ENCODE results near the gene SUFU. TPM values are rescaled to one million over a fixed set of nuclear protein-coding genes. Genes with fewer than 3 reads are reported as not detected.

Gene SUFU
- total and polyA plus RNA-seq, 2 of the 8 experiments (the other 6 are each of a cell fraction or from before 2014, with no cell fraction given): 7.0 to 10.8 TPM

GRCh38 chr10:102565793-102566192, 62.0 kb downstream of the SUFU start (continued):
- 0 out of 2 replicates have a peak, but pooled peaks have one; percentile 43 for TF ChIP-seq TCF12 (IDR thresholded peaks at IDR 0.05; ENCODE audit: low read depth, low read length)
- peak; percentile 77; the same call in 1 of the 2 replicates for TF ChIP-seq POLR2AphosphoS5 (IDR thresholded peaks at IDR 0.05; ENCODE audit: low read depth, low read length)
- TF ChIP-seq BRCA1 (IDR thresholded peaks at IDR 0.05; ENCODE audit: low read depth, low read length): no peak
- TF ChIP-seq HDAC6 (IDR thresholded peaks at IDR 0.05; ENCODE audit: low read depth, low read length): no peak
- TF ChIP-seq SP4 (IDR thresholded peaks at IDR 0.05; ENCODE audit: low read length): peak; percentile 61; the same call in 1 of the 2 replicates
- peak; percentile 58 to 69 for TF ChIP-seq RAD21 (IDR thresholded peaks at IDR 0.05 in 1 of 2, conservative IDR thresholded peaks at IDR 0.05 in 1 of 2; ENCODE audit: low read depth in 2 of 2, low read length in 2 of 2)
- TF ChIP-seq SRF (IDR thresholded peaks at IDR 0.05; ENCODE audit: low read depth, low read length): no peak
- 0 out of 2 replicates have a peak, but pooled peaks have one; percentile 22 for TF ChIP-seq KDM1A (IDR thresholded peaks at IDR 0.05; ENCODE audit: borderline replicate concordance, low read length)
- TF ChIP-seq BCL11A (IDR thresholded peaks at IDR 0.05; ENCODE audit: low read depth in 2 of 2, low read length in 2 of 2): peak in 1 of 2 experiments; percentile 58
- TF ChIP-seq RNF2 (IDR thresholded peaks at IDR 0.05; ENCODE audit: borderline replicate concordance, low read depth, low read length, missing control alignments, poor library complexity, severe bottlenecking): no peak
- no peak for TF ChIP-seq GABPA (IDR thresholded peaks at IDR 0.05; ENCODE audit: borderline replicate concordance, insufficient read depth, low read length)
- peak; percentile 96 for TF ChIP-seq NANOG (IDR thresholded peaks at IDR 0.05; ENCODE audit: insufficient read depth, low read depth, low read length, poor library complexity, severe bottlenecking)
- TF ChIP-seq RXRA (IDR thresholded peaks at IDR 0.05; ENCODE audit: insufficient read depth, low read depth, low read length): no peak
- TF ChIP-seq TAF7 (optimal IDR thresholded peaks at IDR 0.05; ENCODE audit: borderline replicate concordance, low read depth, low read length): no peak
- no peak for TF ChIP-seq BACH1 (IDR thresholded peaks at IDR 0.05; ENCODE audit: low read length)
- no peak for TF ChIP-seq CEBPB (IDR thresholded peaks at IDR 0.05; ENCODE audit: low read depth, low read length)
- TF ChIP-seq SP1 (IDR thresholded peaks at IDR 0.05; ENCODE audit: low read depth, low read length): peak; percentile 57; the same call in 1 of the 2 replicates
- no peak for TF ChIP-seq CHD1 (IDR thresholded peaks at IDR 0.05; ENCODE audit: low read depth, low read length)
- TF ChIP-seq TBP (IDR thresholded peaks at IDR 0.05; ENCODE audit: low read depth, low read length): no peak
- 0 out of 4 replicates have a peak, but pooled peaks of 1 of the 2 experiments have one; percentile 41 for TF ChIP-seq SIN3A (conservative IDR thresholded peaks at IDR 0.05 in 1 of 2, IDR thresholded peaks at IDR 0.05 in 1 of 2; ENCODE audit: low read depth in 1 of 2, low read length in 2 of 2)
- no peak for TF ChIP-seq SAP30 (IDR thresholded peaks at IDR 0.05; ENCODE audit: insufficient read depth, insufficient replicate concordance, low read length)
- TF ChIP-seq RBBP5 (IDR thresholded peaks at IDR 0.05; ENCODE audit: borderline replicate concordance, low read depth, low read length): no peak
- 0 out of 3 replicates have a peak, but pooled peaks of 1 of the 2 experiments have one; percentile 50 for TF ChIP-seq EP300 (IDR thresholded peaks at IDR 0.05; ENCODE audit: borderline replicate concordance in 1 of 2, low read depth in 2 of 2, low read length in 2 of 2)
- TF ChIP-seq NRF1 (IDR thresholded peaks at IDR 0.05; ENCODE audit: low read depth, low read length): no peak

All from H1 (cell line).